Vagina (tissue), 2 donors: ENCODE data around the gene PKD1L1.

ENCODE experiments used
- POLR2AphosphoS5 ChIP-seq, 2 donors: sonication (generic); formaldehyde crosslinking; IDR thresholded peaks; one replicate each; pipeline ENCODE4 v1.9.0; 2017; ENCODE audit warnings: antibody characterized with exemption in 2 of 2, mild to moderate bottlenecking in 2 of 2, low read depth in 1 of 2; ENCODE audit not compliant: insufficient read depth in 1 of 2
- TF ChIP-seq, protein P1 (sequence below), 3 experiments: fragments of 450-650 bp in 2 of 3; fragments of 200-600 bp in 1 of 3; sonication (generic) in 1 of 3; IDR thresholded peaks; one replicate each; pipeline ENCODE4 v1.5.1; 2017 to 2019; ENCODE audit warnings: antibody characterized with exemption in 3 of 3, mild to moderate bottlenecking in 2 of 3, moderate library complexity in 2 of 3

DNA sequence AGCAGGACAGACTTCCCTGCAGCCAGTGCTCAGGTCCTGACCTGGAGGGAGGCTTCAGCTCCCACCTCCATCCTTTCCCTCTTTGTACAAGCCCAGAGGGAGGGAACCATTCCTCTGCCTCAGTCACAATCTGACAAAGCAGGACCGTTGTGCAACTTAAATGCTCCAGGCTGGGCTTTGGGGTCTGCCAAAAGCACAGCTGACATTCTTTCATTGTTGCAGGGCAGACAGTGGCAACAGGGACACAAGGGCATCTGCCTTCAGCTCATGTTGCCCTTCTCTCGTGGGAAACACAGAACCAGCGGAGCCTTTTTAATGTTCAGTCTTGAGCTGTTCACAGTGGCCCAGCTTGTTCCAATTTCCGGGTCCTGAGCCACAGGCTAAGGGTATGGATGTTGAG, 210.7 kb downstream of the PKD1L1 start:
- no peak for TF ChIP-seq POLR2AphosphoS5 (IDR thresholded peaks at IDR 0.05; ENCODE audit: insufficient read depth in 1 of 2, low read depth in 1 of 2)
- TF ChIP-seq, protein P1, sequence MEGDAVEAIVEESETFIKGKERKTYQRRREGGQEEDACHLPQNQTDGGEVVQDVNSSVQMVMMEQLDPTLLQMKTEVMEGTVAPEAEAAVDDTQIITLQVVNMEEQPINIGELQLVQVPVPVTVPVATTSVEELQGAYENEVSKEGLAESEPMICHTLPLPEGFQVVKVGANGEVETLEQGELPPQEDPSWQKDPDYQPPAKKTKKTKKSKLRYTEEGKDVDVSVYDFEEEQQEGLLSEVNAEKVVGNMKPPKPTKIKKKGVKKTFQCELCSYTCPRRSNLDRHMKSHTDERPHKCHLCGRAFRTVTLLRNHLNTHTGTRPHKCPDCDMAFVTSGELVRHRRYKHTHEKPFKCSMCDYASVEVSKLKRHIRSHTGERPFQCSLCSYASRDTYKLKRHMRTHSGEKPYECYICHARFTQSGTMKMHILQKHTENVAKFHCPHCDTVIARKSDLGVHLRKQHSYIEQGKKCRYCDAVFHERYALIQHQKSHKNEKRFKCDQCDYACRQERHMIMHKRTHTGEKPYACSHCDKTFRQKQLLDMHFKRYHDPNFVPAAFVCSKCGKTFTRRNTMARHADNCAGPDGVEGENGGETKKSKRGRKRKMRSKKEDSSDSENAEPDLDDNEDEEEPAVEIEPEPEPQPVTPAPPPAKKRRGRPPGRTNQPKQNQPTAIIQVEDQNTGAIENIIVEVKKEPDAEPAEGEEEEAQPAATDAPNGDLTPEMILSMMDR (IDR thresholded peaks at IDR 0.05): no peak
